Fibroblast of lung (primary cell): ENCODE results near the gene CHD2. TPM values are rescaled to one million over a fixed set of nuclear protein-coding genes. Genes with fewer than 3 reads are reported as not detected.

ENCODE experiments used
- DNase-seq, 2 donors: peaks; one replicate each; pipeline versions ENCODE4 v3.0.0 to v3.0.0-alpha.2; 2010; ENCODE audit warnings: low read depth in 2 of 2
- H2AFZ ChIP-seq: 2 replicates; pipeline ENCODE4 v1.5.1; 2012; ENCODE audit warnings: low read length, control low read depth, inconsistent platforms
- H3K27ac ChIP-seq: 2 replicates; pipeline ENCODE4 v1.5.1; 2011; ENCODE audit warnings: low read length, control low read depth; ENCODE audit not compliant: insufficient read depth
- H3K27me3 ChIP-seq: 2 replicates; pipeline ENCODE4 v1.5.1; 2011; ENCODE audit warnings: mild to moderate bottlenecking, low read length; ENCODE audit not compliant: control insufficient read depth, insufficient read depth
- H3K36me3 ChIP-seq: 2 replicates; pipeline ENCODE4 v1.5.1; 2011; ENCODE audit warnings: low read length; ENCODE audit not compliant: control insufficient read depth, insufficient read depth
- H3K4me1 ChIP-seq: 2 replicates; pipeline ENCODE4 v1.5.1; 2011; ENCODE audit warnings: low read length; ENCODE audit not compliant: control insufficient read depth, insufficient read depth; ENCODE audit errors: extremely low read depth
- H3K4me2 ChIP-seq: 2 replicates; pipeline ENCODE4 v1.5.1; 2011; ENCODE audit warnings: low read length, control low read depth; ENCODE audit not compliant: insufficient read depth; ENCODE audit errors: extremely low read depth
- H3K4me3 ChIP-seq, 4 experiments: fragments of 200-600 bp in 1 of 4; sonication (generic) in 1 of 4; replicated peaks in 1 of 4; 2 replicates each; pipeline ENCODE4 v1.5.1; 2011 to 2016; ENCODE audit warnings: low read length in 4 of 4, low read depth in 3 of 4, mild to moderate bottlenecking in 3 of 4, control low read depth in 2 of 4, inconsistent platforms in 1 of 4, mixed read lengths in 1 of 4; ENCODE audit not compliant: insufficient read depth in 1 of 4; ENCODE audit errors: control extremely low read depth in 1 of 4
- H3K79me2 ChIP-seq: 2 replicates; pipeline ENCODE4 v1.5.1; 2012; ENCODE audit warnings: mild to moderate bottlenecking, low read length, inconsistent platforms; ENCODE audit not compliant: control insufficient read depth, insufficient read depth
- H3K9ac ChIP-seq: 2 replicates; pipeline ENCODE4 v1.5.1; 2011; ENCODE audit warnings: mild to moderate bottlenecking, low read length, control low read depth; ENCODE audit not compliant: insufficient read depth
- H3K9me3 ChIP-seq: 2 replicates; pipeline ENCODE4 v1.5.1; 2012; ENCODE audit warnings: low read depth, low read length; ENCODE audit not compliant: control insufficient read depth, insufficient read depth
- H4K20me1 ChIP-seq: 2 replicates; pipeline ENCODE4 v1.5.1; 2011; ENCODE audit warnings: low read length; ENCODE audit not compliant: control insufficient read depth, insufficient read depth; ENCODE audit errors: extremely low read depth
- CTCF ChIP-seq, 2 donors: IDR thresholded peaks in 1 of 2; conservative IDR thresholded peaks in 1 of 2; 1 replicate in 1 of 2; 2 replicates in 1 of 2; pipeline ENCODE4 v1.5.1; 2011 to 2012; ENCODE audit warnings: low read length in 2 of 2, control low read depth in 1 of 2, inconsistent platforms in 1 of 2, low read depth in 1 of 2, mild to moderate bottlenecking in 1 of 2
- EZH2 ChIP-seq: IDR thresholded peaks from 2 replicates; pipeline ENCODE4 v1.5.1; 2012; ENCODE audit warnings: low read length, control low read depth, mild to moderate bottlenecking; ENCODE audit errors: missing control alignments
- polyA plus RNA-seq, 2 donors: library from polyadenylated mRNA; depleted of rRNA in 1 of 2; stranded (reverse) in 1 of 2; unstranded in 1 of 2; fragments of >200 nt; gene quantifications; 2 replicates each; pipeline ENCODE4 v1.2.1, GENCODE V29; 2011 to 2012; ENCODE audit warnings: missing spikeins in 1 of 2
- total RNA-seq: library from RNA; depleted of rRNA; stranded (reverse); fragments of >200 nt; gene quantifications from 2 replicates; pipeline ENCODE4 v1.2.1, GENCODE V29; 2014

CHD2 gene
- total and polyA plus RNA-seq, 2 donors (not counting 1 experiment from before 2014, with no cell fraction given), result 36.5 to 92.5 TPM

GRCh38 chr15:93020976-93021772 lies 121.0 kb downstream of the CHD2 start:
- Histone ChIP-seq H3K36me3 (peaks cover 36% of the 10 kb centered on the region), H3K9me3 (no peaks in the 10 kb centered on the region), H3K4me1 (no peaks in the 10 kb centered on the region), H3K27me3 (no peaks in the 10 kb centered on the region), H3K9ac (no peak overlapping the region), H2AFZ (no peak overlapping the region), H4K20me1 (no peaks in the 10 kb centered on the region), H3K4me2 (no peak overlapping the region), H3K79me2 (peaks cover 6% of the 10 kb centered on the region), H3K27ac (no peak overlapping the region), H3K4me3 (no peak overlapping the region)
- no peak for TF ChIP-seq CTCF (conservative IDR thresholded peaks at IDR 0.05 in 1 of 2, IDR thresholded peaks at IDR 0.05 in 1 of 2; ENCODE audit: low read depth in 1 of 2, low read length in 2 of 2)
- TF ChIP-seq EZH2, result no peak
- no peak for DNase-seq

GRCh38 chr15:93024293-93024692 lies 124.2 kb downstream of the CHD2 start:
- Histone ChIP-seq H3K36me3 (peaks cover 41% of the 10 kb centered on the region), H3K27me3 (no peaks in the 10 kb centered on the region), H3K4me2 (no peak overlapping the region), H3K4me3 (no peak overlapping the region), H3K79me2 (peaks cover 6% of the 10 kb centered on the region), H3K9ac (no peak overlapping the region), H2AFZ (no peak overlapping the region), H3K27ac (no peak overlapping the region), H4K20me1 (no peaks in the 10 kb centered on the region), H3K9me3 (no peaks in the 10 kb centered on the region), H3K4me1 (peaks cover 10% of the 10 kb centered on the region)
- DNase-seq, result no peak
- TF ChIP-seq CTCF (conservative IDR thresholded peaks at IDR 0.05 in 1 of 2, IDR thresholded peaks at IDR 0.05 in 1 of 2; ENCODE audit: low read depth in 1 of 2, low read length in 2 of 2) (no peak), EZH2 (no peak)

- H3K79me2 ChIP-seq, result peaks cover 6% of the 10 kb centered on the region
- H2AFZ ChIP-seq, result no peak overlapping the region
- H3K36me3 ChIP-seq, result peaks cover 36% of the 10 kb centered on the region
- H3K4me1 ChIP-seq, result peaks cover 15% of the 10 kb centered on the region
- no peak overlapping the region for H3K4me3 ChIP-seq
- H3K27ac ChIP-seq, result no peak overlapping the region
- no peak for DNase-seq
- no peak for TF ChIP-seq EZH2
- TF ChIP-seq CTCF (conservative IDR thresholded peaks at IDR 0.05 in 1 of 2, IDR thresholded peaks at IDR 0.05 in 1 of 2; ENCODE audit: low read depth in 1 of 2, low read length in 2 of 2), result no peak
- no peak overlapping the region for H3K9ac ChIP-seq
- H3K4me2 ChIP-seq, result no peak overlapping the region
- H3K9me3 ChIP-seq, result no peaks in the 10 kb centered on the region
- H3K27me3 ChIP-seq, result no peaks in the 10 kb centered on the region
- no peaks in the 10 kb centered on the region for H4K20me1 ChIP-seq
These were observed 124.8 kb downstream of the CHD2 start for GRCh38 chr15:93024716-93025624.
